HG03575 (cell line): Measurements from ENCODE around the gene MRPL50.

ENCODE experiments used
- ATAC-seq: cut with Tn5 transposase; IDR thresholded peaks from one replicate; pipeline ENCODE4 v1.9.1; 2021; ENCODE audit not compliant: unreplicated experiment, insufficient number of reproducible peaks, low FRiP score; ENCODE audit errors: extremely low read depth

MRPL50 gene

GRCh38 chr9:101383361-101383760 lies 15.1 kb downstream of the MRPL50 start:
- ATAC-seq, result no peak

GRCh38 chr9:101381833-101382342 lies 16.5 kb downstream of the MRPL50 start:
- no peak for ATAC-seq

- no peak for ATAC-seq
Measured at GRCh38 chr9:101381118-101381517, 17.3 kb downstream of the MRPL50 start.

GRCh38 chr9:101380295-101380694 lies 18.1 kb downstream of the MRPL50 start:
- ATAC-seq, result no peak

GRCh38 chr9:101376111-101376848 lies 22.1 kb downstream of the MRPL50 start:
- no peak for ATAC-seq

GRCh38 chr9:101375546-101375945 lies 22.9 kb downstream of the MRPL50 start:
- no peak for ATAC-seq

- ATAC-seq, result no peak
Measured at GRCh38 chr9:101372327-101373118, 25.9 kb downstream of the MRPL50 start.

GRCh38 chr9:101371813-101372212 lies 26.6 kb downstream of the MRPL50 start:
- no peak for ATAC-seq

- no peak for ATAC-seq
Measured at GRCh38 chr9:101369884-101370531, 28.4 kb downstream of the MRPL50 start.

GRCh38 chr9:101369286-101369685 lies 29.1 kb downstream of the MRPL50 start:
- ATAC-seq, result no peak

- ATAC-seq, result no peak
Measured at GRCh38 chr9:101367323-101367722, 31.1 kb downstream of the MRPL50 start.

- no peak for ATAC-seq
Measured at GRCh38 chr9:101366038-101366756, 32.2 kb downstream of the MRPL50 start.

- ATAC-seq, result no peak
Measured at GRCh38 chr9:101365181-101365580, 33.2 kb downstream of the MRPL50 start.

GRCh38 chr9:101362450-101362849 lies 36.0 kb downstream of the MRPL50 start:
- ATAC-seq, result no peak

- no peak for ATAC-seq
Measured at GRCh38 chr9:101360647-101361046, 37.8 kb downstream of the MRPL50 start.

GRCh38 chr9:101359679-101360078 lies 38.7 kb downstream of the MRPL50 start:
- ATAC-seq, result no peak

GRCh38 chr9:101356619-101357018 lies 41.8 kb downstream of the MRPL50 start:
- no peak for ATAC-seq

- ATAC-seq, result no peak
Measured at GRCh38 chr9:101354765-101355708, 43.4 kb downstream of the MRPL50 start.
